Measurements from ENCODE around the gene HEMK1. TPM values are rescaled to one million over a fixed set of nuclear protein-coding genes. Genes with fewer than 3 reads are reported as not detected.

Gene HEMK1
- total RNA-seq, 1 experiment from 2014 or later, result 12.5 TPM

- H3K4me1 ChIP-seq (ENCODE audit: insufficient read depth, low read length), result peaks cover 2% of the 10 kb centered on the region; the same call in 1 of the 2 replicates
- H3K9me3 ChIP-seq (ENCODE audit: control insufficient read depth, low read depth, low read length), result no peaks in the 10 kb centered on the region
- no peak overlapping the region for H4K8ac ChIP-seq (replicated peaks; ENCODE audit: insufficient read length, low read depth, low read length)
- H3K79me1 ChIP-seq (ENCODE audit: insufficient read depth, low read depth, low read length, poor library complexity, severe bottlenecking), result peaks cover 6% of the 10 kb centered on the region
- peaks cover 45 to 50% of the 10 kb centered on the region in 2 experiments for H3K4me1 Mint-ChIP-seq
- H3K27me3 Mint-ChIP-seq (ENCODE audit: low read depth), result no peaks in the 10 kb centered on the region
- no peak overlapping the region for H4K5ac ChIP-seq (ENCODE audit: insufficient read length, low read depth, low read length)
- no peak overlapping the region for H3K4me3 Mint-ChIP-seq
- H3T11ph ChIP-seq (ENCODE audit: low read length), result no peak overlapping the region
- no CpG with 5 or more reads among the region's 3 CpGs for WGBS (ENCODE audit: extremely low coverage, insufficient read length, low lambda C conversion rate)
- H3K27ac ChIP-seq (ENCODE audit: insufficient read length, low read depth, low read length), result no peak overlapping the region
- H4K20me1 ChIP-seq (ENCODE audit: control insufficient read depth, insufficient read depth, insufficient read length), result no peaks in the 10 kb centered on the region
- no peak overlapping the region for H3K4me2 ChIP-seq (ENCODE audit: insufficient read depth, insufficient read length, low read length)
- no peak overlapping the region for H3K56ac ChIP-seq (ENCODE audit: insufficient read length, low read depth, low read length)
- H2BK12ac ChIP-seq (ENCODE audit: insufficient read length, low read depth, low read length), result no peak overlapping the region
- no peak overlapping the region for H3K9ac ChIP-seq (ENCODE audit: extremely low read depth, insufficient read length, low read length)
- no peak overlapping the region for H2AFZ ChIP-seq (ENCODE audit: low read length)
- no peak overlapping the region for H2BK120ac ChIP-seq (ENCODE audit: low read depth, low read length, poor library complexity, severe bottlenecking)
- H3K4ac ChIP-seq (ENCODE audit: low read depth, low read length), result no peak overlapping the region
- TF ChIP-seq CTCF (conservative IDR thresholded peaks at IDR 0.05), result no peak
- H2BK5ac ChIP-seq (ENCODE audit: insufficient read length, low read length), result no peak overlapping the region
- no peak overlapping the region for H2BK15ac ChIP-seq (ENCODE audit: low read depth, low read length)
- H2BK20ac ChIP-seq (ENCODE audit: low read depth, low read length, poor library complexity, severe bottlenecking), result no peak overlapping the region
- H3K18ac ChIP-seq (ENCODE audit: insufficient read length, low read depth, low read length), result no peak overlapping the region
- no peaks in the 10 kb centered on the region for H3K23me2 ChIP-seq (ENCODE audit: insufficient read length, low read depth, low read length, poor library complexity, severe bottlenecking)
- no peaks in the 10 kb centered on the region for H3K27me3 ChIP-seq (ENCODE audit: insufficient read depth, low read length)
- no peak overlapping the region for H3K23ac ChIP-seq (ENCODE audit: insufficient read length, low read depth, low read length)
- no peak overlapping the region for H4K91ac ChIP-seq (ENCODE audit: insufficient read length, low read depth, low read length)
- peaks cover 3 to 16% (median 7%) of the 10 kb centered on the region in 3 experiments; a peak in 5 of 7 replicates for H3K36me3 Mint-ChIP-seq (ENCODE audit: insufficient read depth in 1 of 3, low read depth in 3 of 3)
- no peaks in the 10 kb centered on the region for H3K79me2 ChIP-seq (ENCODE audit: insufficient read depth, low read length)
- no peak overlapping the region for H2AK5ac ChIP-seq (ENCODE audit: insufficient read length, low read length)
- peak overlapping the region in 2 of 3 experiments; percentile 9 to 56; a peak in 2 of 7 replicates for H3K27ac Mint-ChIP-seq
- DNase-seq, result no peak
- no peak overlapping the region; the same call in 1 of the 2 replicates for H3K14ac ChIP-seq (ENCODE audit: insufficient read depth, low read length)
- H3K9me3 Mint-ChIP-seq, result no peaks in the 10 kb centered on the region
Observed at GRCh38 chr3:50637945-50638344, 68.6 kb downstream of the HEMK1 start.

All from H9 (cell line).